GM19328 (cell line): Measurements from ENCODE around the gene ZNF680.
"Not testable (repeated sequence)": the region's sequence is repeated elsewhere in the genome, so short reads cannot be mapped to it uniquely, and the experiment has no call there.

ENCODE experiments used
- ATAC-seq: cut with Tn5 transposase; IDR thresholded peaks from one replicate; pipeline ENCODE4 v1.9.1; 2021; ENCODE audit warnings: mild to moderate bottlenecking, moderate library complexity; ENCODE audit not compliant: unreplicated experiment

Gene ZNF680

GRCh38 chr7:64562626-64563278 lies at the start of gene ZNF680:
Gene ZNF680 (minus strand): TSS chr7:64563071. CDS start chr7:64562954, 117 bp downstream.
- peak; percentile 99 for ATAC-seq

GRCh38 chr7:64612452-64612851 lies 49.6 kb upstream of the ZNF680 start:
- ATAC-seq: no peak

GRCh38 chr7:64611717-64612116 lies 48.8 kb upstream of the ZNF680 start:
- ATAC-seq: no peak

GRCh38 chr7:64610997-64611396 lies 48.1 kb upstream of the ZNF680 start:
- ATAC-seq: no peak

- ATAC-seq: no peak
These were observed 45.4 kb upstream of the ZNF680 start for GRCh38 chr7:64608116-64608910.

- no peak for ATAC-seq
These were observed 43.5 kb upstream of the ZNF680 start for GRCh38 chr7:64606385-64606784.

- ATAC-seq: no peak
These were observed 40.4 kb upstream of the ZNF680 start for GRCh38 chr7:64603271-64603670.

GRCh38 chr7:64602518-64602917 lies 39.6 kb upstream of the ZNF680 start:
- ATAC-seq: no peak

- ATAC-seq: no peak
These were observed 39.2 kb upstream of the ZNF680 start for GRCh38 chr7:64602086-64602485.

GRCh38 chr7:64599359-64599758 lies 36.5 kb upstream of the ZNF680 start:
- no peak for ATAC-seq

- no peak for ATAC-seq
These were observed 28.1 kb upstream of the ZNF680 start for GRCh38 chr7:64590971-64591370.

- no peak for ATAC-seq
These were observed 19.3 kb upstream of the ZNF680 start for GRCh38 chr7:64581926-64582894.

GRCh38 chr7:64581391-64581790 lies 18.5 kb upstream of the ZNF680 start:
- no peak for ATAC-seq

- no peak for ATAC-seq
These were observed 11.7 kb upstream of the ZNF680 start for GRCh38 chr7:64574540-64575099.

GRCh38 chr7:64570284-64570605 lies 7.4 kb upstream of the ZNF680 start:
- not testable (repeated sequence) for ATAC-seq

GRCh38 chr7:64569372-64570283 lies 6.8 kb upstream of the ZNF680 start:
- ATAC-seq: not testable (repeated sequence)

GRCh38 chr7:64562256-64562625 lies 630 bp downstream of the ZNF680 start:
- ATAC-seq: no peak

- ATAC-seq: no peak
These were observed 3.7 kb downstream of the ZNF680 start for GRCh38 chr7:64559206-64559605.

GRCh38 chr7:64558781-64559180 lies 4.1 kb downstream of the ZNF680 start:
- ATAC-seq: no peak

- no peak for ATAC-seq
These were observed 4.6 kb downstream of the ZNF680 start for GRCh38 chr7:64558323-64558705.
